ENCODE measurements around the gene RAB25. TPM values are rescaled to one million over a fixed set of nuclear protein-coding genes. Genes with fewer than 3 reads are reported as not detected.

Gene RAB25
- total and polyA plus RNA-seq, 8 donors: 57.6 to 148 (median 66.4) TPM

DNA sequence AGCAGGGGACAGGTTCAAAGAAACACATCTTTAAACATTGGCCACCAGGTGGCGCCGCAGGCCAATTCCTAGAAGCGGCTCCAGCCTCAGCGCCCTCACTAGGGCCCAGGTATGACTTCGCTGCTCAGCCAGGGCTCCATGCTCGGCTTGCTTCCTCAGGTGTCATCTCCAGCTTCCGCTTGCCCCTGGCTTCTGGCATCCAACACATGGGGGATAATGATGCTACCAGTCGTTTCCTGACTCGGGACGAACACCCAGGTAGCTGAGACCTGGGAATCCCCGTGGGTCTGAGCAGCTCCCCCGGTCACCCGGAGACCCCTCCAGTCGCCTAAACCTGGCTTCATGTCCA, 29.9 kb downstream of the RAB25 start:
- peak in 3 of 4 donors; percentile 87 to 96 (median 87) for DNase-seq
- TF ChIP-seq, protein P1, sequence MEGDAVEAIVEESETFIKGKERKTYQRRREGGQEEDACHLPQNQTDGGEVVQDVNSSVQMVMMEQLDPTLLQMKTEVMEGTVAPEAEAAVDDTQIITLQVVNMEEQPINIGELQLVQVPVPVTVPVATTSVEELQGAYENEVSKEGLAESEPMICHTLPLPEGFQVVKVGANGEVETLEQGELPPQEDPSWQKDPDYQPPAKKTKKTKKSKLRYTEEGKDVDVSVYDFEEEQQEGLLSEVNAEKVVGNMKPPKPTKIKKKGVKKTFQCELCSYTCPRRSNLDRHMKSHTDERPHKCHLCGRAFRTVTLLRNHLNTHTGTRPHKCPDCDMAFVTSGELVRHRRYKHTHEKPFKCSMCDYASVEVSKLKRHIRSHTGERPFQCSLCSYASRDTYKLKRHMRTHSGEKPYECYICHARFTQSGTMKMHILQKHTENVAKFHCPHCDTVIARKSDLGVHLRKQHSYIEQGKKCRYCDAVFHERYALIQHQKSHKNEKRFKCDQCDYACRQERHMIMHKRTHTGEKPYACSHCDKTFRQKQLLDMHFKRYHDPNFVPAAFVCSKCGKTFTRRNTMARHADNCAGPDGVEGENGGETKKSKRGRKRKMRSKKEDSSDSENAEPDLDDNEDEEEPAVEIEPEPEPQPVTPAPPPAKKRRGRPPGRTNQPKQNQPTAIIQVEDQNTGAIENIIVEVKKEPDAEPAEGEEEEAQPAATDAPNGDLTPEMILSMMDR (IDR thresholded peaks at IDR 0.05): peak; percentile 79 to 84
- Histone ChIP-seq H3K9me3 (no peaks in the 10 kb centered on the region), H3K27me3 (peaks cover 0 to 23% of the 10 kb centered on the region in 2 donors), H3K4me3 (no peak overlapping the region), H3K36me3 (no peaks in the 10 kb centered on the region), H3K27ac (peak overlapping the region in 1 of 2 donors; percentile 45), H3K4me1 (peaks cover 3 to 19% of the 10 kb centered on the region in 2 donors)
- ATAC-seq: peak; percentile 88
- intact Hi-C loops (cut with DNase I): loop anchor here in 1 of 2 donors (5.0 kb wide), 1 partner anchor 131 kb away; no protein-coding TSS in a partner anchor

DNA sequence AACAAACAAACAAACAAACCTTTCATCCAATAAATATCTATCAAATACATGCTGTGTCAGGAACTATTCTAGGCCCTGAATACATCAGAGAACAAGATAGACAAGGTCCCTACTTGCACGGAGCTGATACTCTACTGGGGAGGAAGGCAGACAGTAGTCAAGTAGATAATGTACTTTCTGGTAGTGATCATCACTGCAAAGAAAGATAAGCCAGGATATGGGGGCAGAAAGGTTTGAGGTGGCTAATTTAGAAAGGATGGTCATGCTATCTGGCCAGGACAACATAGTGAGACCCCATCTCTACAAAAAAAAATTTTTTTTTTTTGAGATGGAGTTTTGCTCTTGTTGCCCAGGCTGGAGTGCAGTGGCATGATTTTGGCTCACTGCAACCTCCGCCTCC, 30.6 kb downstream of the RAB25 start:
- H3K27ac ChIP-seq: no peak overlapping the region
- no peak overlapping the region for H3K4me3 ChIP-seq
- no peak for DNase-seq
- intact Hi-C loops (cut with DNase I): loop anchor here in 1 of 2 donors (5.0 kb wide), 1 partner anchor 131 kb away; no protein-coding TSS in a partner anchor
- peaks cover 0 to 24% of the 10 kb centered on the region in 2 donors for H3K27me3 ChIP-seq
- peaks cover under 1 to 26% of the 10 kb centered on the region in 2 donors for H3K4me1 ChIP-seq
- TF ChIP-seq, protein P1 (IDR thresholded peaks at IDR 0.05): no peak
- ATAC-seq: no peak
- H3K9me3 ChIP-seq: no peaks in the 10 kb centered on the region
- no peaks in the 10 kb centered on the region for H3K36me3 ChIP-seq

DNA sequence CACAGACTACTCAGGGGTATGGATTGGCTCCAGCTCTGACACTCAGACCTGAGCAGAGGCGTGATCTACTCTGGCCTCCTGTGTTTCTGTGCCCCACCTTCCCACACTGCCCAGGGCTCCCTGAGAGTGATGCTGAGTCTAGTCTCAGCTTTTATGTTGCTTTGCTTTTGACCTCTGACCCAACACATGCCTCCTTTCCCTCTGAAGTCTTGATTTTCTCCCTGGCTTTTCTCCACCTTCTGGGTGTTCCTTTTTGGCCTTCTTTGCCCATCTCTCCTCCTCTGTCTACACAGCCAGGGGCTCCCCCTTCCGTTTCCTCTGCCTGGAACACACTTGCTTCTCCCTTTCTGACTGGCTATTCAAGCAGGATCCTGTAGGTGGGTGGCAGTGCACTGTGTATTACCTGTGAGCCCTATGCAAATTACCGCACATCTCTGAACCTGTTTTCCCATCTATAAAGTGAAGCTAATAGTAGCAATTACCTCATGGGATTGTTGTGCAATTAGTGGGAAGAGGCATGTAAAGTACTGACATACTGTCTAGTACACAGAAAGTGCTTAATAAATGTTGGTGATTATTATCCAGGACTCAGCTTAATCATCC, 35.0 kb downstream of the RAB25 start:
- TF ChIP-seq, protein P1 (IDR thresholded peaks at IDR 0.05): no peak
- H3K27me3 ChIP-seq: peaks cover 0 to 37% of the 10 kb centered on the region in 2 donors
- no peaks in the 10 kb centered on the region for H3K9me3 ChIP-seq
- ATAC-seq (no peak), DNase-seq (no peak)
- peaks cover 8 to 29% of the 10 kb centered on the region in 2 donors for H3K4me1 ChIP-seq
- intact Hi-C loops (cut with DNase I): loop anchor here (5.0 kb wide), 1 partner anchor 36 kb away; no protein-coding TSS in a partner anchor
- H3K27ac ChIP-seq: peak overlapping the region in 1 of 2 donors; percentile 56
- no peak overlapping the region for H3K4me3 ChIP-seq
- H3K36me3 ChIP-seq: no peaks in the 10 kb centered on the region

DNA sequence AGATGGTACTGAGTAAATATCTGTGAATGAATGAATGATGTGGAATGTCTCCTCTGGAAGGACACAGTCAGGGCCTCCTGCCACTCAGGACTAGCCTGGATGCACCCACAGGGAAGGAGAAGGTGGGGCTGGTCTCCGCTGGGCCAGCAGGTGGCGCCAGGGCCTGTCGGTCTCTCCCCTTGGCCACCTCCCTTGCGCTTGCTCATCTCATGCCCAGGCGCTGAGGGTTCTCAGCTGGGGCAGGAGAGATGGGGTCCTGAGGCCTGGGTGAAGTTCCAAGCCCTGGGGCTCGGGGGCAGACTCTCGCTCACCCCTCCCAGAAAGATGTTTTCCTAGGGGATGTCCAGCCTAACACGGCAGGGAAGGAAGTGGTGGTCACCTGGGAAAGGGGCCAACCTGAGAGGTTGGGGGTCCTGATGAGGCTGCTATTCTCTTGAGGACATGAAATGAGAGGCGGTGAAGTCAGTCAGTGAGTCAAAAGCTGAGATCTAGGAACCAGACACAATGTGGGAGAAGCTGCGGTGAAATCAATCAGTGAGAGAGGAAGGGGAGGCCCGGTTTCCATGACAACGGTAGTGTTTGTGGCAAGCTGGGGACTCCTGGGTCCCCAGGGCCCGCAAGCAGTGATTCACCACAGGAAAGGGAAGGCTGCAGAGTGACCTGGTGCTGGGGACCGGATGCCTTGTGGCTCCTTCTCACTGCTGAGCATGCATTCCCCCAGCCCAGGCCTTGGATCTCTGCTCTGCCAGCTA, 35.9 kb downstream of the RAB25 start:
- DNase-seq (peak in 3 of 4 donors; percentile 85 to 97 (median 91)), ATAC-seq (peak; percentile 98)
- intact Hi-C loops (cut with DNase I): loop anchor here (5.0 kb wide), 1 partner anchor 35 kb away; no protein-coding TSS in a partner anchor
- Histone ChIP-seq H3K4me3 (no peak overlapping the region), H3K27ac (peak overlapping the region; percentile 56 to 71), H3K9me3 (no peaks in the 10 kb centered on the region), H3K4me1 (peaks cover 8 to 35% of the 10 kb centered on the region in 2 donors), H3K27me3 (peaks cover 0 to 39% of the 10 kb centered on the region in 2 donors), H3K36me3 (no peaks in the 10 kb centered on the region)
- TF ChIP-seq, protein P1 (IDR thresholded peaks at IDR 0.05): peak; percentile 88 to 95
